ENCODE results near the gene TGFB1.

TGFB1 gene

DNA sequence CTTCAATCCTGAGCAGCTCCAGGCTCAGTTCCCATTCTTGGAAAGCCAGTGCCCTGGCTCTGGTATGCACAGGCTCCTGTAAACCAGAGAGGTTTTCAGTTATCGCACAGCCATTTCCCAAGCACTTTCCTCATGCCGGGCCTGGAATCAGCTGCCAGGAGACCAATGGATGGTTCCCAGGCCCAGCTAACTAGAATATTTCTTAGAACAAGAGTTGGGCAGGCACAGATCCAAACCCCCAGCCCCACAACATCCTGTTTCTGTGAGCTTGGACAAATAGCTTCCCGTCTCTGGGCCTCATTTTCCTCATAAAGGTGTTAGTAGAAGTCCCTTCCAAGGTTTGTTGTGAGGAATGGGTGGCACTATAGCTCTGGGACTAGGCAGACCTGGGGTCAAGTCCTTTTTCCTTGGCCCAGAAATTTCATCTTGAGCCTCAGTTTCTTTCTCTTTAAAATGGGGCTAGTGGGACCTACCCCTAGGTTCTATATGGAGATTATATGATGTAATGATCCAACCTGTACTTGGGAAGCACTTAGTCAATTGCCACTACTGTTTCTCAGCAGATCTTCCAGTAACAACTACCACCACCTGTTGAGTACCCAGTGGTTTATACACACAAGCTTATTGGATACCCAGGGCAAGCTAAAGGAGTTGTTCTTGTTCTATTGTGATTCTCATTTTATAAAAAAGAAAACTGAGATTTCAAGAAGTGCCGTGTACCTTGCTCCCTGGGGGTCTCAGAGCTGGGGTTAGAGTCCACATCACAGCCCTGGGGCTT is 48.8 kb downstream of the TGFB1 start:
- DNase-seq (ENCODE audit: low read depth), result no peak
- H3K4me3 ChIP-seq (ENCODE audit: low read depth, low read length), result no peak overlapping the region
- in situ Hi-C loops (cut with HindIII; ENCODE audit: low sequenced_read_pairs), result no loop called here
- TF ChIP-seq, protein P1, sequence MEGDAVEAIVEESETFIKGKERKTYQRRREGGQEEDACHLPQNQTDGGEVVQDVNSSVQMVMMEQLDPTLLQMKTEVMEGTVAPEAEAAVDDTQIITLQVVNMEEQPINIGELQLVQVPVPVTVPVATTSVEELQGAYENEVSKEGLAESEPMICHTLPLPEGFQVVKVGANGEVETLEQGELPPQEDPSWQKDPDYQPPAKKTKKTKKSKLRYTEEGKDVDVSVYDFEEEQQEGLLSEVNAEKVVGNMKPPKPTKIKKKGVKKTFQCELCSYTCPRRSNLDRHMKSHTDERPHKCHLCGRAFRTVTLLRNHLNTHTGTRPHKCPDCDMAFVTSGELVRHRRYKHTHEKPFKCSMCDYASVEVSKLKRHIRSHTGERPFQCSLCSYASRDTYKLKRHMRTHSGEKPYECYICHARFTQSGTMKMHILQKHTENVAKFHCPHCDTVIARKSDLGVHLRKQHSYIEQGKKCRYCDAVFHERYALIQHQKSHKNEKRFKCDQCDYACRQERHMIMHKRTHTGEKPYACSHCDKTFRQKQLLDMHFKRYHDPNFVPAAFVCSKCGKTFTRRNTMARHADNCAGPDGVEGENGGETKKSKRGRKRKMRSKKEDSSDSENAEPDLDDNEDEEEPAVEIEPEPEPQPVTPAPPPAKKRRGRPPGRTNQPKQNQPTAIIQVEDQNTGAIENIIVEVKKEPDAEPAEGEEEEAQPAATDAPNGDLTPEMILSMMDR (IDR thresholded peaks at IDR 0.05; ENCODE audit: low read depth, low read length, missing control alignments), result no peak

DNA sequence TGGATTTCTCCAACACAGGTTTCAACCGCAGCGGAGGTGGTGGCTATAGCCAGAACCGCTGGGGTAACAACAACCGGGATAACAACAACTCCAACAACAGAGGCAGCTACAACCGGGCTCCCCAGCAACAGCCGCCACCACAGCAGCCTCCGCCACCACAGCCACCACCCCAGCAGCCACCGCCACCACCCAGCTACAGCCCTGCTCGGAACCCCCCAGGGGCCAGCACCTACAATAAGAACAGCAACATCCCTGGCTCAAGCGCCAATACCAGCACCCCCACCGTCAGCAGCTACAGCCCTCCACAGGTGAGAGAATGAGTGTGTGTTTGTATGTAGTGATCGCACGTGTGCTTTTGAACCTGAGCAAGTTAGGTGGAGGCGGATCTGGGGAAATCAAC is 49.8 kb downstream of the TGFB1 start:
- no peak for DNase-seq (ENCODE audit: low read depth)
- TF ChIP-seq, protein P1 (IDR thresholded peaks at IDR 0.05; ENCODE audit: low read depth, low read length, missing control alignments), result no peak
- in situ Hi-C loops (cut with HindIII; ENCODE audit: low sequenced_read_pairs), result no loop called here
- H3K4me3 ChIP-seq (ENCODE audit: low read depth, low read length), result no peak overlapping the region

DNA sequence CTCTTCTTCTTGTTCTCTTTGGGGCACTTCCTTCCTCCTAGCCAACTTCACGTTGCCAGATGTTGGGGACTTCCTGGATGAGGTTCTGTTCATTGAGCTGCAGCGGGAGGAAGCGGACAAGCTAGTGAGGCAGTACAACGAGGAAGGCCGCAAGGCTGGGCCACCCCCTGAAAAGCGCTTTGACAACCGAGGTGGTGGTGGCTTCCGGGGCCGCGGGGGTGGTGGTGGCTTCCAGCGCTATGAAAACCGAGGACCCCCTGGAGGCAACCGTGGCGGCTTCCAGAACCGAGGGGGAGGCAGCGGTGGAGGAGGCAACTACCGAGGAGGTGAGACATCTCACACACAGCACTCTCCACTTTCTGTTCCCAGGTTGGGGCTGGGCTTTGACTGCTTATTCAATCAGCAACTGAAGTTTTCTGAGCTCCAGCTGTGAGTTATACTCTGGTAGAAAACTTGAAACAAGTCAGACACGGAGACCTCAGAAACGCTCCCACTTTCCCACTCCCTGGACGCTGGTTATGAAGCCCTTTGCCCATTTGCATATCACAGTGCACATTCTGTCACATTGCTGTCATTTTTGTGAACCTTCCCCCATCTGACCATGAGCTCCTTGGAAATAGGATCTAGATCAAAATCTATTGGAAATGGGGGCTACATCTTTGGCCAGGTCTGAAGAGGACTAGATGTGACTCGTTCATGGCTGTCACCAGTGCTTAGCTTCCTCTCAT is 50.9 kb downstream of the TGFB1 start:
- no peak for DNase-seq (ENCODE audit: low read depth)
- in situ Hi-C loops (cut with HindIII; ENCODE audit: low sequenced_read_pairs), result no loop called here
- TF ChIP-seq, protein P1 (IDR thresholded peaks at IDR 0.05; ENCODE audit: low read depth, low read length, missing control alignments), result no peak
- H3K4me3 ChIP-seq (ENCODE audit: low read depth, low read length), result no peak overlapping the region

DNA sequence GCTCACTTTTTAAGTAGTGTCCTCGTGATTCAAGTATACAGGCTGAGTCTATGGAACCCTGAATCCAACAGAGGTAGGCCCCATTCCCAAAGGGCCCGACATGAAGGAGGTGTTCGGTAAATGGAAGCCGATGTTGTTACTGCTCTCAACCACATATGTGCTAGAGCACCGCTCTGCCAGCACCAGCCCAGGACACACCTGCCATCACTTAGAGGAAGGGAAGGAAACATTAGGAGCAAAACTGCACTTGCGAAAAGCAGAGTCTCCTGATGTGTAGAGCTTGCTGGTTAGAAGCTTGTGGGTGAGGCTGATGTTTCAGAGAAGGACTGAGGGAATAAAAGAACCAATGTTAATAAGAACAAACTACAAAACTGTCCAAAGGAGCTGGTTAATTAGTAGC is 53.2 kb downstream of the TGFB1 start:
- no peak for DNase-seq (ENCODE audit: low read depth)
- no peak overlapping the region for H3K4me3 ChIP-seq (ENCODE audit: low read depth, low read length)
- TF ChIP-seq, protein P1 (IDR thresholded peaks at IDR 0.05; ENCODE audit: low read depth, low read length, missing control alignments), result no peak
- in situ Hi-C loops (cut with HindIII; ENCODE audit: low sequenced_read_pairs), result no loop called here

DNA sequence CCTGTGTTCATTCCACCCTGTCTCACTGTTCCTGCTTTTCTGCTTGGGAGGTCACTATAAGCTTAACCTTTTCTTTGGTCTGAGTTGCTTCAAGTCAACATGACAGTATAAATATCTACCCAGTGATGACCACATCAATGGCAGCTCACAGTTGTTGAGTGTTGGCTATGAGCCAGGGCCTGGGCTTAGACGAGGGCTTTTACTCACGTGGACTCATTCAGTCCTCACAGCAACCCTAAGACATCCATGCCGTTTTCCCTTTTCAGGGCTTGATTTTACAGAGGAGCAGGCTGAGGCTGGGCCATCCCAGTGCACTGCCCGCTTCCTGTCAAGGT is 54.0 kb downstream of the TGFB1 start:
- DNase-seq (ENCODE audit: low read depth), result no peak
- in situ Hi-C loops (cut with HindIII; ENCODE audit: low sequenced_read_pairs), result no loop called here

DNA sequence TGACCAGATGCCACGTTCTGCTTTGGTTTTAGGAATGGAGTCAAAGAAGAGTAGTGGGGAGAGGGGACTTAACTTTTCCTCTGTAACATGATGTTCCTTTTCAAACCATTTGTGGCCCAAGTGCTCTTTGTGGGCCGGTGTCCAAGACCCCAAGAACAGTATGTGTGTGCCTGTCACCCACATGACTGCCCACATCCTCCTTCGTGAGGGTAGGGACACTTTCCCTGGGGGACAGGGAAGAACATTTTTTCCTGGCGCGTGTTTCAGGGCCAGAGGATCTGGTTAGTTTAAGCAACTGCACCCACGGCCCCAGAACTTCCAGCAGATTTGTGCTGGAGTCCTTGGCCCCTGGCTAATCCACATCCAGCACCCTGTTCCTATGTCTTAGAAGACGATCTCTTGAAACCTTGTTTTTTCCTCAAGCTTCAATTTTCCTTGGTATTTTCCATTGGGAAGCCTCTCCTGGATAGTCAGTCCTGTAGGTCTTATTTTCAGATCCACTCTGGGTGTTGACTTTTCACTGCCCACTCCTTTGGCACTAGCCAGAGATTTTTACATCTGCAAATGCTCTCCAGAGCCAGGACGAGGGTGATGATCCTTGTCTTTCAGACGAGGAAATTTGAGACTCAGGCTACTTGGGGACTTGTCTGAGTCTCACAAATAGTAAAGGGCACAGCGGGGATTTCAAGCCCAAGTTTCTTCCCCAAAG is 54.5 kb downstream of the TGFB1 start:
- in situ Hi-C loops (cut with HindIII; ENCODE audit: low sequenced_read_pairs), result no loop called here
- TF ChIP-seq, protein P1 (IDR thresholded peaks at IDR 0.05; ENCODE audit: low read depth, low read length, missing control alignments), result no peak
- H3K4me3 ChIP-seq (ENCODE audit: low read depth, low read length), result no peak overlapping the region
- no peak for DNase-seq (ENCODE audit: low read depth)

More for the DNA sequence above, 54.0 kb downstream of the TGFB1 start:
- H3K4me3 ChIP-seq (ENCODE audit: low read depth, low read length), result no peak overlapping the region
- TF ChIP-seq, protein P1 (IDR thresholded peaks at IDR 0.05; ENCODE audit: low read depth, low read length, missing control alignments), result no peak

All from astrocyte of the cerebellum (primary cell).